ENCODE results near the gene SRA1.
A peak's percentile ranks its signal among the peaks of the same experiment; 100 is the strongest.

The SRA1 gene

DNA sequence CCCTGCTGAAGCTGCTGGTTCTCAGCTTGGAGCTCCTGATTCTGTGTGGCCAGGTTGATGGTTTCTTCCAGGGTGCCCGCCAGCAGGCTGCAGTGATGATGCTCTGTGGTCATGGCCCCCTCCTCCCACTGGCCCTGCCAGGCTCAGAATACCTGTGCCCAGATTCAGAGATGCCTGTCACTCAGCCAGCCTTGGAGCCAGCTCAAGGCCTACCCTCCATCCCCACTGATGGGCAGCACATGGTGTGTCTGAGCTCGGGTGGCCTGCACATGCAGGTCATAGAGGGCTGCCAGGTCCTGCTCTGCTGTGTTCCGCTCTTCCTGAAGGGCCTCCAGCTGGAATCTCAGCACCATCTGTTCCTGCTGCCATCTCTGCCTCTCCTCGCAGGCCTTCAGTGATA is 12.8 kb upstream of the SRA1 start:
- DNase-seq, result no peak

DNA sequence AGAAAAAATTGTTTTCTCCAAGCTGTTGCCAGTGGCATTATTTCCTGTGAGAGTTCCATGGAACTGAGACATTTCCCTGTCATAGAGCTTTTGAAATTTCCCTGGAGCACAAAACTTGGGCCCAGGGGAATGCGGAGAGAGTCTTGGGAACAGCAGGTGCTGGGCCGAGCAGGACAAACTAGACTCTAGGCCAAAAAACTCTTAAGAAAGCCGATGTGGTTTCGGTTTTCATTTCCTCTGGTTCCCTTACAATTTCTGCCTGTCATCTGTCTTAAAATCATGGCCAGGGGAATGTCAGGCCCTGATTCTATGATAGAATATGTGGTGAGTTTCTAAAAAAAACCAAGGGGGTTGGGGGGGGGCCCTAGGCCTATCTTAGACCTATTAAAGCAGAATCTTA is 11.9 kb upstream of the SRA1 start:
- DNase-seq, result no peak

DNA sequence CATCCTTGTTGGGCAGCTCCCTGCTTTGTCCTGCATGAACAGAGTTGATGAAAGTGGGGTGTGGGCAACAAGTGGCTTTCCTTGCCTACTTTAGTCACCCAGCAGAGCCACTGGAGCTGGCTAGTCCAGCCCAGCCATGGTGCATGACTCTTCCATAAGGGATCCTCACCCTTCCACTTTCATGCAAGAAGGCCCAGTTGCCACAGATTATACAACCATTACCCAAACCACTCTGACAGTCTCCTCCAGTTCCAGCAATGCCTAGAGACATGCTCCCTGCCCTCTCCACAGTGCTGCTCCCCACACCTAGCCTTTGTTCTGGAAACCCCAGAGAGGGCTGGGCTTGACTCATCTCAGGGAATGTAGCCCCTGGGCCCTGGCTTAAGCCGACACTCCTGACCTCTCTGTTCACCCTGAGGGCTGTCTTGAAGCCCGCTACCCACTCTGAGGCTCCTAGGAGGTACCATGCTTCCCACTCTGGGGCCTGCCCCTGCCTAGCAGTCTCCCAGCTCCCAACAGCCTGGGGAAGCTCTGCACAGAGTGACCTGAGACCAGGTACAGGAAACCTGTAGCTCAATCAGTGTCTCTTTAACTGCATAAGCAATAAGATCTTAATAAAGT is 11.3 kb upstream of the SRA1 start:
- no peak for DNase-seq

DNA sequence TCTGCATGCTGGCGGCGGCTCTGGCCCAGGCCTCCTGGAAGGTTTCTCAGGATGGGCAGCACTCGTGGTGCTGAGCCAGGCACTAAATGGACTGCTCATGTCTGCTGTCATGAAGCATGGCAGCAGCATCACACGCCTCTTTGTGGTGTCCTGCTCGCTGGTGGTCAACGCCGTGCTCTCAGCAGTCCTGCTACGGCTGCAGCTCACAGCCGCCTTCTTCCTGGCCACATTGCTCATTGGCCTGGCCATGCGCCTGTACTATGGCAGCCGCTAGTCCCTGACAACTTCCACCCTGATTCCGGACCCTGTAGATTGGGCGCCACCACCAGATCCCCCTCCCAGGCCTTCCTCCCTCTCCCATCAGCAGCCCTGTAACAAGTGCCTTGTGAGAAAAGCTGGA is 10.6 kb upstream of the SRA1 start:
- no peak for DNase-seq

DNA sequence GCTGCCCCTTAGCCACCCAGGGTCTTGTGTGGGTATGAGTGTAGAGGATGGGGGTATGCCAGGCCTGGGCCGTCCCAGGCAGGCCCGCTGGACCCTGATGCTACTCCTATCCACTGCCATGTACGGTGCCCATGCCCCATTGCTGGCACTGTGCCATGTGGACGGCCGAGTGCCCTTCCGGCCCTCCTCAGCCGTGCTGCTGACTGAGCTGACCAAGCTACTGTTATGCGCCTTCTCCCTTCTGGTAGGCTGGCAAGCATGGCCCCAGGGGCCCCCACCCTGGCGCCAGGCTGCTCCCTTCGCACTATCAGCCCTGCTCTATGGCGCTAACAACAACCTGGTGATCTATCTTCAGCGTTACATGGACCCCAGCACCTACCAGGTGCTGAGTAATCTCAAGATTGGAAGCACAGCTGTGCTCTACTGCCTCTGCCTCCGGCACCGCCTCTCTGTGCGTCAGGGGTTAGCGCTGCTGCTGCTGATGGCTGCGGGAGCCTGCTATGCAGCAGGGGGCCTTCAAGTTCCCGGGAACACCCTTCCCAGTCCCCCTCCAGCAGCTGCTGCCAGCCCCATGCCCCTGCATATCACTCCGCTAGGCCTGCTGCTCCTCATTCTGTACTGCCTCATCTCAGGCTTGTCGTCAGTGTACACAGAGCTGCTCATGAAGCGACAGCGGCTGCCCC is 10.0 kb upstream of the SRA1 start:
- no peak for DNase-seq

DNA sequence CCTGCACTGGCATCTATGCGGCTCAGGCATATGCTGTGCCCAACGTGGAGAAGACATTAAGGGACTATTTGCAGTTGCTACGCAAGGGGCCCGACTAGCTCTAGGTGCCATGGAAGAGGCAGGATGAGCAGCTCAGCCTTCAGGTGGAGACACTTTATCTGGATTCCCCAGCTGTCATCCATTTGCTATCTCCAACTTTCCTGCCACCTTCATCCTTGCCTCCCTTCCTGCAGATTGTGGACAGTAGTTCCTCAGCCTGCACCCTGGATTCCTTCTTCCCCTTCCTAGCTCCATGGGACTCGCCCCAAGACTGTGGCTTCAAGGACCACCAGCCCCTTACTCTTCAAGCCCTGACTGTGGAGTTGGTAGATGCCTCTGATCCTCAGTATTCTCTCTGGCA is 9.4 kb upstream of the SRA1 start:
- no peak for DNase-seq

DNA sequence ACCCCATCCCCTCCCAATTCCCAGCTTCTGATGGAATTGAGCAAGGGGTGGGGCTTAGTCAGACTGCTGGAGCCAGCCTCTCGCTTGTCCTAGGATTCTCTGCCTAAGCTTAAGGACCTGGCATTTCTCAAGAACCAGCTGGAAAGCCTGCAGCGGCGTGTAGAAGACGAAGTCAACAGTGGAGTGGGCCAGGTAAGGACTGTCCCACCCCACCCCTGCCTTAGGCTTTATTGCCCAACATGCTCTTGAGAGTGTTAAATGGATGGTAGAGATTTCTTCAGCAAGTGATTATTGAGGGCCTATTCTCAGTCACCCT is 8.5 kb upstream of the SRA1 start:
- DNase-seq, result no peak

DNA sequence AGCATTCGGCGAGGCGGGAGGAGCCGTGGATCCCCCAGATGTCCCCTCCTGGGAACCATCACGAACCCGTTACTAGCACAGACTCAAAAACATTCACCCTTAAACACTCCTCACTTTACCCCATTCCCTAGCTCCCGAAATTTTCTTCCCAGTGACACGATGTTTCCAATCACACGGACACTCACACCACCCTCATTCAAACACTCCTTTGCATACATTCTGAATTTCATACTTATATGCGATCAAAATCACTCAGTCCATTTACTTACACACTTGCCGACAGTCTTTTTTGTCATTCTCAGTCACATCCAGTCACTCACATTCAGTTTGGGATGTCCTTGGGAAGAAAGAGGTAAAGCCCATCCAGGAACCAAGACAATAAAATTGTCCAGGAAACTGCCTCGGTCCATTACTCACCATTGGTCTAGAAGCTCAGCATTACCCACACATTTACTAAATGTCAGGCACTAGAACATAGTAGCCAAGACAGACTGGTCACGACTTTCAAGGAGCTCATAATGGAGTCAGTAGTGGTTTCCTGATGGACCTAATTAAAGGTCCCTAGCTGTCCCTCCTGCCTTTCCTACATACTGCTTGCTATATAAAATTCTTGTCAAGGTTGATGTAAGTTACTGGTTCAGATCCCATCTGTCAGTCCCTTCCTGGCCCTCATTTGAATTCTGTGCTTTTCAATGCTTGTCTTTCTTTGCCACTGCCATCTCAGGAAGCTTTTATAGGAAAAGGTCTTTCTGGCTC is 7.9 kb upstream of the SRA1 start:
- DNase-seq, result no peak

DNA sequence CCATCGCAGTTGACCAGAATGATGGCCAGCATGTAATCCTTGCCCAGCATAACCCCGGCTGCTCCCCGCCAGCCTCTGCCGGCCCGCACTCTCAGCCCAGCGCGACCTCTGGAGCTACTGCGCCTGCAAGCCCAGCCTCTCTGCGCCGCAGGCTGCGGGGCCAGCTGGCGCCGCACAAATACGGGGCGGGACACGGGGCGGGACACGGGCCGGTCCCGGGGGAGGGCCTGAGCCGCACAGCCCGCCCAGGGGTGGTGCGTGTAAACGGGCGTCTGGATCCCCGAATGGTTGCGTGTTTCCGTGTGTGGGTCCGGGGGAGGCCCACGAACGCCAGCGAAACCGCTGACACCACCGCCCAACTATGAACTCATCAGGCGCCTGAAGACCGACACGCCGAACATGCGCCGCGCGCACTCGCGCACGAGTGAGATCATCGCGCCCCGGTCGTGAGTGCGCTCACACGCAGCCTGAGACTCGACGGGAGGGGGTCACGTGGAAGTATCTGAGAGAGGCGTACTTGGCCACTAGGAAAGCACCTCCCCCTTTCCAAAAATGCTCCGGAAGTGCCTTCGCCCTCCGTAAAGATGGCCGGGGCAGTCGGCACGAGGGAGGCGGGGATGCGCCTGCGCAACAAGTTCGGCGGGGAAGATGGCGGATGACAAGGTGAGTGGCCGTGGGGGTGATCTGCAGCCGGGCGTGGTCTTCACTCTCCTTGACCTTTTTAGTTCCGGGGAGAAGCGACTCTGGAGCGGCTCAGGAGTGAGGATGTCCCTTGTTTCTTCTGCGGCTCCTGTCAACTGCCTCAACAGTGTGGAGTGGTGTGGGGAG is 7.1 kb upstream of the SRA1 start, which contains the start of the genes APBB3 and SLC35A4:
Gene APBB3, minus strand, starts transcription at position 403 of the 828 bp plus-strand sequence. Its CDS starts 353 bp downstream, at position 50.
Gene SLC35A4, plus strand, starts transcription at position 633 of the 828 bp plus-strand sequence. CDS start 2,342 bp downstream, outside the sequence.
- DNase-seq, result peak; percentile 99

DNA sequence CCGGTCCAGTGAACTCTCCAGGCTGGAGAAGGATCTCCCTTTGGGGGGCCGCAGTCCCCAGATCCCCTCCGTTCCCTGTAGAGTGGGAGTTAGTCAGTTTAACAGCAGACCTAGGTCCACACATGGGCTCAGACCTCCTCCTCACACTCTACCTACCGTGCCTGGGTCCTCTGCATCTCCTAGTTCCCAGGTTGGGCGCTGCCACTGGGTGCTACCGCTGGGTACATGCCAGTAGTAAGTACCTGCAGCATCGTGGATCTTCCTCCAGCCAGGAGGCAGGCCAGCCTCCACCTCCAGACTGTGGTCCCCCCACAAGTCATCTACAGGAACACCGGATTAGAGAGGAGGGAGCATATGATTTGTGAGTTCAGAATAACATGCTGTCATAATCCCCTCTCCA is 6.3 kb upstream of the SRA1 start:
- DNase-seq, result no peak

DNA sequence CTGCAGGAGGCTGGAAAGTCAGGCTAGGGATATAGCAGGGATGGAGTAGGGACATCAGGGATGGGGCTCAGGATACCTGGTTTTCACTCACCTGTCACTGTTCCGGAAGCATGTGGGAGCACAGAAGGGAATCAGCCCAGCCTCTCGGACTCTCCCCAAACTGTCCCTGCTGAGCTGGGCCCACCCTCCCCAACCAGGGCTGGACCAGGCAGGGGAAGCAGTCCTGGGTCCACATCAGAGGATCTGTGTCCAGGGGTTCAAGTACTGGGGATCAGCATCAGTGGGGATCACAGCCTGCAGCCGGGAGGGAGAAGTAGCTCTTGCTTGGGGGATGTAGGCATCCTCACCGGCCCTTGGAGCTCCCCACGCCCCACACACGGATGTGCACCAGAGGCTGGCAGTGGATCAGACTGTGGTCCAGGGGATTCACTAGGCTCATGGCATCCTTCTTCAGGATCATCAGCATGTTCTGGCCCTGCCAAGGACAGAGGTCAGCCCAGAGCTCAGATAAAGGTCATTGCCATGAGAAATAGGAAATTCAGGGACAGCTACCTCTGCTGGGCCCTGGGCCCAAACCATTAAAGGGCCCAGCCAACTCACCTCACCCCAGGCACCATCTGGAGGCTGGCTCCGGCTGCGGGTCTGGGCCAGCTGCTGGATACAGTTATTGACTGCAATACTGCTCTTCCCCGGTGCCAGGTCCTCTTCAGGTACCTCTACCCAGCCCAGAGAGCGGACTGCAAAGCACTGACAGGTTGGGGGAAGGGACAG is 4.7 kb upstream of the SRA1 start:
- no peak for DNase-seq

DNA sequence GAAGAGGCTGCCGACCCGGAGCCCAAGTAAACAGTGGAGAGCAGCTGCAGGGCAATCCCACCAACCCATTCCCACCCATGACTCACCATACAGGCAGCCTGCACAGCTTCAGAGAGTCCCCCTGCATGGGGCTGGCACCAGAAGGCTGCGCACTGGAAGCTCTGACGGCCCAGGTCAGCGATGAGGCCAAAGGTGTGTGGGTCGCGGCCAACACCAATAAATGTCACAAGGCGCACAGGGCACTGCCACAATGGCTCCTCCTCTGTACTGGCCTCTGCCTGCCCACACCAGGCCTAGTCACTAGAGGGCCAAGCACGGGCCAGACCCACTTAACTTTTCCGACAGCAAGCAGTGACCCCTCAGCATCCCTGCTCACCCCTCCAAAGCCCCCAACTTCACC is 3.0 kb upstream of the SRA1 start:
- DNase-seq, result no peak

DNA sequence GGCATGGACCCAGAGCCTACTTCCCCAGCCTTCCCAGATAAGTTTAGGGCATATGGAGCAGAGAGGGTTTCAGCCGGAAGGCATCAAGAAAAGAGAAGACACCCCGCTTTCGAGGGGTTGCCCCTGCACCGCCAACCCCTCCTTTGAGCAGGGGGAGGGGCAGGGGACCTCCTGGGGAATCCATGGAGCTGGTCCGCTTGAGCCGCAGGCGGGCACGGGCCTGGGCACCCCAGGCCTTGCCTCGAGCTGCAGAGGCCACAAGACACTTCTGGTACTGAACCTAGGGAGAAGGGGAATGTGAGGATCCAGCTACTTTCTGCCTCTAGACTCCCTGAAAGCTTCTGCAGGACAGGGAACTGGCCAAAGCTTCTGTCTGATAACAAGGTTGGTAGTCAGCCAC is 1.3 kb upstream of the SRA1 start:
- no peak for DNase-seq

DNA sequence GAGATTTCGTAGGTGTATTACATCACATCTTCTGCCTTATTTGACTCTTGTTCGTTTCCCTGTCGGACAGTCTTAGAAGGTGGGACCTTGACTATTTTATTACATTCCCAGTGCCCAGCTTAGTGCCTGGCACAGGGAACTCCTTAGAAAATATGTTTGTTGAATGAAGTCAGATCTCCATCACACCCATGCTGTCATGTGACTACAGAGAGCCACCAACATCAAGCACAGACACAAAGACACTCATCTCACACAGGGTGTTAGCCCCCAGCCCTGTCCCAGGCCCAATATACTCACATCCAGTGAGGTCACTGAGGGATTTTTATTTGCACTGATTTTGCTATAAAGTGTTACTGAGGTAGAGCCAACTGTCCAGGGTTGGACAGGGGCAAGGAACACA is 692 bp upstream of the SRA1 start:
- no peak for DNase-seq

DNA sequence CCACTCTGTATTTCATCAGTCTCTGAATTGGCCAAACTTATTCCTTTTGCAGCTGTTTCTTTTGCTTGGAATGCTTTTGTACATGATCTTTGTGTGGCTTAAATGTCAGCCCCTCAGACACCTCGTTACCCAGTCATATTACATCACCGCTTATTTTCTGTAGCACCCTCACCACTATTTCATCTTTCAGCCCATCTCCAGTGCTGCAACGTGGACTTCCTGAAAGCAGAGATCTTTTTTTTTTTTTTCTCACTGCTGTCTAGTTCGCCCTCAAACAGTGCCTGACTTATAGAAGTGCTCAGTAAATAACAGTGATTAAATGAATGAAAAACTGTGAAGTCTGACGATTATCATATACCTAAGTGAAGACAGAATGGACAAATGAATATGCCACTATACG is 835 bp downstream of the SRA1 start:
- no peak for DNase-seq

DNA sequence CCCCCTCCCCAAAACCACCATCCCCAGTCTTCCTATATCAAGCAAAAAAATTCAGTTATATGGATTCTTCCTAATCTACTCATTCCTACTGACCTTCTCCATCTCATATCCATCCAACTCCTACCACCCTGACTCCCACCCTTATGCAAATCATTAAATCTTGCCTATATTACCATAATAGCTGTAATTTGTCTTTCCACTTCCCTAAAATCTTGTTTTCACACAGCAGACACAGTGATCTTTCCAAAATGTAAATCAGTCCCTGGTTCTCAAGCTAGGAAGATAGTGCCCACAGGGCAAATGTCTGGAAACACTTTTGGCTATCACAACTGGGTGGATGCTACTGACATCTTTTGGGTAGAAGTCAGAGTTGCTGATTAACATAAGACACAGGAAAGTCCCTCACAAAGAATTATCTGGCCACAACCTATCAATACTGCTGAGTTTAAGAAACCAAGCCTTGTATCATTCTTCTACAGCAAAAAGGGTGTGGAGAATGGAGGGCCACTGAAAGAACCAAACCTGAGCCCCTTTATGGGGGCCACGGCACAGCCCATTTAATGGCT is 1.4 kb downstream of the SRA1 start:
- no peak for DNase-seq

DNA sequence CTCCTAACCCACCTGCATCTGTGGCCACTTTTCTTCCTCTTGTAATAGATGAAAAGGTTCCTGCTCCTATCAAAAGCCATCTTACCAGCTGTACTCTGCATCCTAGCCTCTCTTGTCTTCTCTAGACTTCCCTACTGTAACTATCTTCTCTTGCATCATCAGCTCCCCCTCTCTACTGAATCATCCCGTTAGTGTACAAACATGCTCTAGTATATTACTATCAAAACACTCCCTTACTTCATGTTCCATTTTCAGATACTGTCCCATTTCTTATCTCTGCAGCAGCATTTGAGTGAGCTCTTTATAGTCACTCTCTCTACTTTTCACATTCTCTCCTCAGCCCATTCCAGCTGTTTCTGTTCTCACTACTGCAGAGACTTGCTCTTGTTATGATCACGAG is 2.8 kb downstream of the SRA1 start:
- peak; percentile 40 for DNase-seq

DNA sequence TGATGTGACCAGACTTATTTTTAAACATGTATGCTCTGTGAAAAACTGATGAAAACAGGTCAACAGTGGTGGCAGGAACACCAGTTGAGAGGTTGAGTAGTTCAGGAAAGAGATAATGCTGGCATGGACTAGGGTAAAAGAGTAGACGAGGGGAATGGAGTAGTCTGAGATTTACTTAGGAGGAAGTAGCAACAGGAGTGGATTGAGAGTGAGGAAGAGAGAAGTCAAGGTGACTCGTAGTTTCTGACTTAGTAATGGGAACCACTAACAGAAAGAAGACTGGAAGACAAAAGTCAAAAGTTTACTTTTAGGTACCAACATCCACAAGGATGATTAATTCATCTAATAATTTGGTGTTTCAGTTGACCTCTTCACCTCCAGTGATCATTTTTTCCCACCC is 3.6 kb downstream of the SRA1 start:
- DNase-seq, result no peak

DNA sequence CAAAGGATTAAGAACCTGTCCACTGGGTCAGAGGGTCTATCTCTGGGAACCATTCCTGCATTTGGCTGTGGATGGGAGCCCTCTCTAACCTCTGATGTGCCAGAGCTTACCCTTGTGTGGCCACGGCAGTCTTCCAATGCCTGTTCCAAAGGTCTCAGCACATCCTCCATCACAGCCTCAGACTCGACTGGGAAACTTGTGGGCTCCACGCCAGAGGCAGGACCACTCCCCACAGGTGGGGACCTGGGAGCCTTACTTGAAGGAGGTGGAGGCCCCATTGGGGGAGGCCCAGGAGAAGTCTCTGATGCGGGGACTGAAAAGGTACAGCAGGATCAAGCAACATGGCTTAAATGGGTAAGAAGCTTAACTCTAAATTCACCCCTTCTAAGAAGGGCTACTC is 5.4 kb downstream of the SRA1 start:
- DNase-seq, result no peak

DNA sequence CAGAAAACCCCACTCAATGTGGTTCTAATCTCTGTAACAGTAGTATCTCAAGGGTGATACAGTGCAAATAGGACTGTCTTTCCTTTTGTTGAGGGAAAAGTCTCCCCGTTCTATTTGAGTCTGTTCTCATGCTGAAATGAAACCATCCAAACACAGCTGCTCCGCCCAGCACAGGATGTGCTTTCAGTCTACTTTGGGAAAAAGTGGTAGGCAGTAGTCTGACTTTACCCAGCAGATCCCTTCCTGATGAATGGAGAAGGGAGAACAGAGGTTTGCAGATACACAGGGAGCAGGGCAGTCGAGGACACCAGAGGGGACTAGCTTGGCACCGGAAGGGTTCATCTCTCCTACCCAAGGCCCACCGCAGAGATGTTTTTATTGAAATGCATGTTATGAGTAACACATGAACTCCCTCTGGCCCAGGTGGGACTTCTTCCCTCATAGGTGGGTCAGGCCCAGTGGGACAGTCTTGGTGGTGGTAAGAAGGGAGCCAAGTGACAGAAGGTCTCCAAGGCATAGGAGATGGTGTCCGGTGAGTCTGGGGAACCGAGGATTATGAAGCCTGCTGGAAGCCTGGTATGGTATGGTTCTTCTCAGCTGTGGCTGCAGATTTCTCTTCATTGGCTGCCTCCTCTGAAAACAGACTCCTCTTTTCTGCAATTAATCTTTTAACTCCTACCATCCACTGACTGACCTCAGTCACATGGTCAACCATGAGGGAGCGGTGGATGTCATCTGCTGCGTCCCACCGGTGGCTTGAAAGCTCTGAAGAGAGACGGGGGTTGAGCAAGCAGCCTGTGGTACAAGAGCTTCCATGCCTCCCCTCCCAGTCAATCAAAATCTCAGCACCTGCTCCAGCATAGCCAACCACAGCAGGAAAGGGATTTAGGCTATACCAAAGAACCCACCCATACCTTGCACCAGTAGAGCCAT is 6.9 kb downstream of the SRA1 start:
- no peak for DNase-seq
